B cell (primary cell): ENCODE data around the gene TOMM5.

ENCODE experiments used
- EZH2 ChIP-seq: IDR thresholded peaks from 2 replicates; pipeline ENCODE4 v1.6.1; 2012; ENCODE audit warnings: borderline replicate concordance, low read depth, mild to moderate bottlenecking, moderate library complexity, low read length; ENCODE audit not compliant: insufficient read depth, poor library complexity, severe bottlenecking
- TF ChIP-seq, protein P1 (sequence below): fragments of 200-600 bp; IDR thresholded peaks from one replicate; pipeline ENCODE4 v1.8.0; 2022; ENCODE audit warnings: antibody characterized with exemption, mild to moderate bottlenecking

DNA sequence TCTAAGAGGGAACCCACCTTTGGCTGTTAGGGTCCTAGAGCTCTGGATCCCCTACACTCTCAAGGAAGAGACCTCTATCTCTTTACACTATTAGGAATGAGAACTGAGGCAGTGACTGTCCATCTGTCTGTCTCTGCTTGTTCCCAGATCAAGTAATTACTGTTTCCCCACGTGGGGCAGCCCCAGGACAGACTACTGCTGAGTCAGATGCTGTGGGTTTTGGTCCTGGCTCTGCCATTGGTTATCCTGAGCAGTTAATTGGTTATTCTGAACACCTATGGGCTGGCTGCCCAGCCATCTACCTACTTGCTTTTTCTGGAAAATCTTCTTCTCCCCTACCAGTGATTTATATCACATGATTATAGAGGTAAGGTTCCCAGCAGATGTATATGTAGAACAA is 49.5 kb downstream of the TOMM5 start:
- TF ChIP-seq, protein P1, sequence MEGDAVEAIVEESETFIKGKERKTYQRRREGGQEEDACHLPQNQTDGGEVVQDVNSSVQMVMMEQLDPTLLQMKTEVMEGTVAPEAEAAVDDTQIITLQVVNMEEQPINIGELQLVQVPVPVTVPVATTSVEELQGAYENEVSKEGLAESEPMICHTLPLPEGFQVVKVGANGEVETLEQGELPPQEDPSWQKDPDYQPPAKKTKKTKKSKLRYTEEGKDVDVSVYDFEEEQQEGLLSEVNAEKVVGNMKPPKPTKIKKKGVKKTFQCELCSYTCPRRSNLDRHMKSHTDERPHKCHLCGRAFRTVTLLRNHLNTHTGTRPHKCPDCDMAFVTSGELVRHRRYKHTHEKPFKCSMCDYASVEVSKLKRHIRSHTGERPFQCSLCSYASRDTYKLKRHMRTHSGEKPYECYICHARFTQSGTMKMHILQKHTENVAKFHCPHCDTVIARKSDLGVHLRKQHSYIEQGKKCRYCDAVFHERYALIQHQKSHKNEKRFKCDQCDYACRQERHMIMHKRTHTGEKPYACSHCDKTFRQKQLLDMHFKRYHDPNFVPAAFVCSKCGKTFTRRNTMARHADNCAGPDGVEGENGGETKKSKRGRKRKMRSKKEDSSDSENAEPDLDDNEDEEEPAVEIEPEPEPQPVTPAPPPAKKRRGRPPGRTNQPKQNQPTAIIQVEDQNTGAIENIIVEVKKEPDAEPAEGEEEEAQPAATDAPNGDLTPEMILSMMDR = no peak
- TF ChIP-seq EZH2 = no peak
